Glutamatergic neuron (in vitro differentiated cells): Measurements from ENCODE around the gene LMO7. TPM values are rescaled to one million over a fixed set of nuclear protein-coding genes. Genes with fewer than 3 reads are reported as not detected.
"Not testable (repeated sequence)": the region's sequence is repeated elsewhere in the genome, so short reads cannot be mapped to it uniquely, and the experiment has no call there.

Source experiments
- DNase-seq: peaks from one replicate; pipeline ENCODE4 v3.0.0; 2022
- H3K27ac Mint-ChIP-seq: one replicate; pipeline ENCODE4 v1.8.0; 2020; ENCODE audit warnings: mild to moderate bottlenecking, mixed read lengths, inconsistent platforms; ENCODE audit not compliant: unreplicated experiment
- H3K27me3 Mint-ChIP-seq: one replicate; pipeline ENCODE4 v1.8.0; 2020; ENCODE audit warnings: mild to moderate bottlenecking, moderate library complexity, mixed read lengths, inconsistent platforms; ENCODE audit not compliant: unreplicated experiment
- H3K36me3 Mint-ChIP-seq: one replicate; pipeline ENCODE4 v1.8.0; 2020; ENCODE audit warnings: mild to moderate bottlenecking, mixed read lengths, inconsistent platforms; ENCODE audit not compliant: unreplicated experiment
- H3K4me1 Mint-ChIP-seq: one replicate; pipeline ENCODE4 v1.8.0; 2020; ENCODE audit warnings: mild to moderate bottlenecking, low read depth, mixed read lengths, inconsistent platforms; ENCODE audit not compliant: unreplicated experiment
- H3K4me3 Mint-ChIP-seq: one replicate; pipeline ENCODE4 v1.8.0; 2020; ENCODE audit warnings: mild to moderate bottlenecking, mixed read lengths, inconsistent platforms; ENCODE audit not compliant: unreplicated experiment
- H3K9me3 Mint-ChIP-seq: one replicate; pipeline ENCODE4 v1.8.0; 2020; ENCODE audit warnings: mild to moderate bottlenecking, moderate library complexity, mixed read lengths, inconsistent platforms; ENCODE audit not compliant: unreplicated experiment
- total RNA-seq: library from RNA; stranded (reverse); fragmentation: NEBNext Ultra II Directional; extraction: Animal tissue kit (Norgen Biotek cat#: 25700); gene quantifications from one replicate; pipeline ENCODE4 v1.2.1, GENCODE V29; 2021; ENCODE audit not compliant: unreplicated experiment
- TF ChIP-seq, protein P1 (sequence below): fragments of 200-600 bp; sonication (generic); IDR thresholded peaks from one replicate; pipeline ENCODE4 v1.5.0; 2021; ENCODE audit not compliant: partially characterized antibody, unreplicated experiment

The LMO7 gene
- total RNA-seq, 1 donor from 2014 or later: 5.0 TPM

- TF ChIP-seq, protein P1, sequence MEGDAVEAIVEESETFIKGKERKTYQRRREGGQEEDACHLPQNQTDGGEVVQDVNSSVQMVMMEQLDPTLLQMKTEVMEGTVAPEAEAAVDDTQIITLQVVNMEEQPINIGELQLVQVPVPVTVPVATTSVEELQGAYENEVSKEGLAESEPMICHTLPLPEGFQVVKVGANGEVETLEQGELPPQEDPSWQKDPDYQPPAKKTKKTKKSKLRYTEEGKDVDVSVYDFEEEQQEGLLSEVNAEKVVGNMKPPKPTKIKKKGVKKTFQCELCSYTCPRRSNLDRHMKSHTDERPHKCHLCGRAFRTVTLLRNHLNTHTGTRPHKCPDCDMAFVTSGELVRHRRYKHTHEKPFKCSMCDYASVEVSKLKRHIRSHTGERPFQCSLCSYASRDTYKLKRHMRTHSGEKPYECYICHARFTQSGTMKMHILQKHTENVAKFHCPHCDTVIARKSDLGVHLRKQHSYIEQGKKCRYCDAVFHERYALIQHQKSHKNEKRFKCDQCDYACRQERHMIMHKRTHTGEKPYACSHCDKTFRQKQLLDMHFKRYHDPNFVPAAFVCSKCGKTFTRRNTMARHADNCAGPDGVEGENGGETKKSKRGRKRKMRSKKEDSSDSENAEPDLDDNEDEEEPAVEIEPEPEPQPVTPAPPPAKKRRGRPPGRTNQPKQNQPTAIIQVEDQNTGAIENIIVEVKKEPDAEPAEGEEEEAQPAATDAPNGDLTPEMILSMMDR: no peak
- H3K27ac Mint-ChIP-seq: no peak overlapping the region
- H3K9me3 Mint-ChIP-seq: no peaks in the 10 kb centered on the region
- H3K27me3 Mint-ChIP-seq: no peaks in the 10 kb centered on the region
- H3K36me3 Mint-ChIP-seq: no peaks in the 10 kb centered on the region
- no peak for DNase-seq
- H3K4me1 Mint-ChIP-seq: no peaks in the 10 kb centered on the region
- H3K4me3 Mint-ChIP-seq: no peak overlapping the region
Measured at GRCh38 chr13:75771818-75772217, 135.7 kb downstream of the LMO7 start.

- Mint-ChIP-seq H3K27me3 (no peaks in the 10 kb centered on the region), H3K27ac (no peak overlapping the region), H3K9me3 (peaks cover 4% of the 10 kb centered on the region), H3K4me3 (no peak overlapping the region), H3K4me1 (no peaks in the 10 kb centered on the region), H3K36me3 (no peaks in the 10 kb centered on the region)
- no peak for DNase-seq
- TF ChIP-seq, protein P1: no peak
Measured at GRCh38 chr13:75774176-75774575, 138.0 kb downstream of the LMO7 start.

GRCh38 chr13:75776550-75776949 lies 140.4 kb downstream of the LMO7 start:
- peaks cover 2% of the 10 kb centered on the region for H3K27me3 Mint-ChIP-seq
- DNase-seq: no peak
- no peak overlapping the region for H3K4me3 Mint-ChIP-seq
- peaks cover 6% of the 10 kb centered on the region for H3K9me3 Mint-ChIP-seq
- H3K36me3 Mint-ChIP-seq: no peaks in the 10 kb centered on the region
- H3K4me1 Mint-ChIP-seq: no peaks in the 10 kb centered on the region
- H3K27ac Mint-ChIP-seq: no peak overlapping the region
- TF ChIP-seq, protein P1: no peak

DNA sequence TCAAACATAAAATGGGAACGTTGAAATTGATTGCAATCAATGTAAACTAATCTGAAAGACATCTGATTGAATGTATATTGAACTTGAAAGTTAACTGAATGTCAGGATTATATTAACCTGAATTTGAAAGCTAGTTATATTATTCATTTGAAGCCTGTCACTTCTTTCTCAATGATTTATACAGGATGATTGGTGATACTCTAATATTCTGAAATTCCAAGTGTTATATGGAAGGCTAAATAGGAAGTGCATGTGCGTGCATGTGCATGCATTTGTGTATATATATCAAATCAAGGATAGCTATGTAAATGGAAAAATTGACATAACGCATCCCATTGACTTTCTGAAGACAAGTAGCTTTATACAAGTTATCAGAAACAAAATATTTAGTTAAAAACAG lies 143.3 kb downstream of the LMO7 start:
- Mint-ChIP-seq H3K27ac (no peak overlapping the region), H3K36me3 (no peaks in the 10 kb centered on the region), H3K4me1 (no peaks in the 10 kb centered on the region), H3K4me3 (no peak overlapping the region), H3K27me3 (peaks cover 2% of the 10 kb centered on the region), H3K9me3 (peaks cover 6% of the 10 kb centered on the region)
- no peak for DNase-seq
- TF ChIP-seq, protein P1: no peak

GRCh38 chr13:75780103-75780502 lies 144.0 kb downstream of the LMO7 start:
- H3K27ac Mint-ChIP-seq, H3K36me3 Mint-ChIP-seq, H3K9me3 Mint-ChIP-seq, DNase-seq, H3K4me1 Mint-ChIP-seq, H3K27me3 Mint-ChIP-seq, H3K4me3 Mint-ChIP-seq: not testable (repeated sequence)

DNA sequence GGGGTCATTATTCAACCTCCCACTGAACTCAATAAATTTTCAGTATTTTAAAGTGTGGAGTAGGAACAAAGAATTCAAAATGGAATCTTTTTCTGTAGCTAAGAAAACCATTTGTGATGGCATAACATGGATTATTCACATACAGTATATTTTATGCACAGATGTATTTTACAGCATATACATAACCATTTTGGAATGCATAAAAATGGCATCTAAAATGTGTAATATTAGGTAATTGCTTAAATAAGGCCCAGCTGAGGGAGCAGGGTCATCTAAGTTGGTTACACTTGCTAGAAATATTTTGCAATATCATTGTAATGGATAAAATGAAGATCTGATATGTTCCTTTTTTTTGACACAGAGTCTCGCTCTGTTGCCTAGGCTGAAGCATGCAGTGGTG lies 146.9 kb downstream of the LMO7 start:
- DNase-seq: no peak
- Mint-ChIP-seq H3K36me3 (no peaks in the 10 kb centered on the region), H3K4me3 (no peak overlapping the region), H3K4me1 (no peaks in the 10 kb centered on the region), H3K9me3 (peaks cover 6% of the 10 kb centered on the region), H3K27me3 (peaks cover 2% of the 10 kb centered on the region), H3K27ac (no peak overlapping the region)
- TF ChIP-seq, protein P1: no peak
